GM21360 (cell line): ENCODE measurements around the gene MPIG6B.

Experiments
- ATAC-seq: cut with Tn5 transposase; IDR thresholded peaks from one replicate; pipeline ENCODE4 v1.9.1; 2021; ENCODE audit warnings: mild to moderate bottlenecking, moderate library complexity; ENCODE audit not compliant: unreplicated experiment

Gene MPIG6B

GRCh38 chr6:31723245-31723979 lies at the start of gene MPIG6B:
Gene MPIG6B (plus strand): TSS chr6:31723373. CDS start chr6:31723384, 11 bp downstream.
- ATAC-seq, result no peak

GRCh38 chr6:31676322-31676903 lies 46.8 kb upstream of the MPIG6B start:
- no peak for ATAC-seq

GRCh38 chr6:31676904-31677303 lies 46.3 kb upstream of the MPIG6B start:
- ATAC-seq, result no peak

GRCh38 chr6:31677955-31678354 lies 45.2 kb upstream of the MPIG6B start:
- ATAC-seq, result no peak

- no peak for ATAC-seq
Observed at GRCh38 chr6:31680226-31681134, 42.7 kb upstream of the MPIG6B start, which contains the start of gene LY6G5C. Gene LY6G5C (minus strand): TSS chr6:31681067. CDS start chr6:31680373, 694 bp downstream.

- no peak for ATAC-seq
Observed at GRCh38 chr6:31681135-31681671, 42.0 kb upstream of the MPIG6B start.

- no peak for ATAC-seq
Observed at GRCh38 chr6:31683591-31683990, 39.6 kb upstream of the MPIG6B start.

- no peak for ATAC-seq
Observed at GRCh38 chr6:31686483-31686882, 36.7 kb upstream of the MPIG6B start.

GRCh38 chr6:31687321-31687720 lies 35.9 kb upstream of the MPIG6B start:
- ATAC-seq, result no peak

GRCh38 chr6:31687860-31688693 lies 35.1 kb upstream of the MPIG6B start:
- ATAC-seq, result no peak

- ATAC-seq, result no peak
Observed at GRCh38 chr6:31689249-31690110, 33.7 kb upstream of the MPIG6B start.

GRCh38 chr6:31690231-31691077 lies 32.7 kb upstream of the MPIG6B start:
- ATAC-seq, result no peak

GRCh38 chr6:31691078-31691463 lies 32.1 kb upstream of the MPIG6B start:
- ATAC-seq, result no peak

- ATAC-seq, result no peak
Observed at GRCh38 chr6:31691564-31692108, 31.5 kb upstream of the MPIG6B start.

GRCh38 chr6:31692353-31692752 lies 30.8 kb upstream of the MPIG6B start:
- no peak for ATAC-seq

- ATAC-seq, result no peak
Observed at GRCh38 chr6:31692886-31693285, 30.3 kb upstream of the MPIG6B start.

GRCh38 chr6:31693535-31693934 lies 29.6 kb upstream of the MPIG6B start:
- ATAC-seq, result no peak

- ATAC-seq, result no peak
Observed at GRCh38 chr6:31697555-31697954, 25.6 kb upstream of the MPIG6B start.
